ENCODE measurements around the gene IGSF5.
"Not testable (repeated sequence)": the region's sequence is repeated elsewhere in the genome, so short reads cannot be mapped to it uniquely, and the experiment has no call there.

Gene IGSF5

DNA sequence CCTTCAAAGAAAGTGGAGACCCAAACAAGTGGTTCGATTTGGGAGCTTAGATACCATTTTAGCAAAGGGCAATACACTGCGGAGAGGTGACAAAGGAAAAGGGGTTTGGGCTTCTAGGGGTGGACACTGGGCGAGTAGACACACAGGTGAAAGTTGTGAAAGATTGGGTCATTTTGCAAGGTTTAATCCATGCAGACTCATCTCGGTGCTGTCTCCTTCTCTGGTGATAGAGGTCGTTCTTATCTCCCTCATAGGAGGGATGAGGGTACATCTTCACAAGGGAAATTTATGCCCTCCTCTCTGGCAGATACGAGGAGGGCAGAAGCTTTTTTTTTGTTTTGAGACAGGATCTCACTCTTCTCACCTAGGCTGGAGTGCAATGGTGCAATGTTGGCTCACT lies 6.4 kb upstream of the IGSF5 start:
- DNase-seq (ENCODE audit: low spot score): no peak

DNA sequence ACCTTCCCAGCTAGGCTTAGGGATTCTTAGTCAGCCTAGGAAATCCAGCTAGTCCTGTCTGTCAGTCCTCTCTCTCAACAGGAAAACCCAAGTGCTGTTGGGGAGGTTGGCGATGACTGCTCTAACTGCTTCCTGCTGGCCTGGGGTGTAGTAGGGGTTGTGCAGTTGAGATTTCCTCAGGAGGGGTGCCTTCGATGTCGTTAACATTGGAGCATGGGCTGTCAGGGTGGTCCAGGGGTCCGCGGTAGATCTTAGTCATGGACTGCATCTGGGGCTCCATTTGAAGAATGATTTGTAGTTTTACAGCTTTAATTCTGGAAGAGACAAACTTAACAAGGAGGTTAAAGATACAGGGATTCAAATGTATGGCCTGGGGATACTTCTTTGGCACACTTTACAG lies 5.5 kb upstream of the IGSF5 start:
- not testable (repeated sequence) for DNase-seq (ENCODE audit: low spot score)

DNA sequence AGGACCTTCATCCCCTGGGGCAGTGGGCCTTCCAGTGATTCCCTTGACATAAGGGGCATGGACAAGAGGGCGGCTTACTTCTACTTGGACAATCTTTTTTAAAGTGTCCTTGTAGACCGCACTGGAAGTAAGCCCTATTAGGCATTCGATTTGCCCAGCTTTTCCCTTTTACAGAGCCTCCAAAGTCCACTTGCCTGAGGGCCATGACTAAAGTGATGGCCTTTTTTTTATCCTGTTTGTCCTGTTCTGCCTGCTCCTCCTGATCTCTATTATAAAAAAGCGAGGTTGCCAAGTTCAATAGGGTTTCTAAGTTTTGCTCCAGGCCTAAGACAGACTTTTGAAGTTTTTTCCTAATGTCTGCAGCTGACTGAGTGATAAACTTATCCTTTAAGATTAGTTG lies 2.4 kb upstream of the IGSF5 start:
- DNase-seq (ENCODE audit: low spot score): not testable (repeated sequence)

DNA sequence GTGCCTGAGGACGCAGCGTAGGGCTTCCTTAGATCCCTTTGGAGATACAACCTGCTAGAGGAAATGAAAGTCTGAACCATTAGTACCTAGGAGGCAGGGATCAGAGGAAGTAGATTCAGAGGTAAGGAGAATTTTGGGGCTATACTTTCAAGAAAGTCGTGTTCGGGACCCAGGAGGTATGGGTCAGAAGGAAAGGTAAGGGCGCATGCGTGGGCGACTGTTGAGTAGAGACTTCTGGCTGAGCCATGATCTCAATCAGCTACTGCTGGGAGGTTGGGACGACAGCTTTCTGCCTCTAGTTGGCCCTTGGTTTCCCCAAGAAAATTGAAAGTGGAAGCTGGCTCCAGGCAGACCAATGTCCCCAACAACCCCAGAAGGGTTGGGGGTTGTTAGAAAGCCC lies 349 bp downstream of the IGSF5 start:
- not testable (repeated sequence) for DNase-seq (ENCODE audit: low spot score)

DNA sequence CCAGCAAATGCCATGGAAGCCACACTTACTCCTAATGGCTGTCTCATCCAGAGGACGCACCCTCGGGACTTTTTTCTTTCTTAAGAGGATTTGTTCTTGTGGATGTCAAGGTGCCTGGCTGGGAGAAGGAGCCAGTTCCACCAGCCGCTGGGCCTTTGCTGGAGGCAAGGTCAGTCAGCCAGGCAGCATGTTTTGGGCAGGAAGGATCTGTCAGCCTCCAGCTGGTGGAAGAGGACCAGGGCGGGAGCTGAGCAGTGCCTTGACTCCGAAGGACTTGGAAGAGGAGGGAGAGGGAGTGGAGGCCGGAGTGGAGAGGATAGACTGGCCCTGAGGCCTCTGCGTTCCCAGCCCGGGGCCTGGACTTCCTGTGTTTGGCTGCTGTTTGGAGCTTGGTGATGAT lies 5.7 kb downstream of the IGSF5 start:
- no peak for DNase-seq (ENCODE audit: low spot score)

DNA sequence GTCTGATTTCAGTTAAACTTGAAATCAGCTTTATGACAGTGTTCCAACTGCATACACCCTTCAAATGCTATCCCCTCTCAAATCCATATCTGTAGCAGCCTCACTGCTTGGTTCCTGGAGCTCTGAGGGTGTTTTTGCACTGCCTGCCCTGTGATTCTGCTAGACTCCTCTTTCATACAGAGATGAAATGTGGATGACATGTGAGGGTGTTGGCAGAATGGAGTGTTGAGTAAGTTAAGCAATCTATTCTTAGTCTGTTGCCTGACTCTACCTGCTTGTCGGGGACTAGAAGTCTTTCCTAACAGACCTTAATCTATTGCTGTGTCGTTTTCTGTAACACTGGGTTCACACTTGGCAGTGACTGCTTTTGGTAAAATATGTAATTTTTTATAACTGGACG lies 9.8 kb downstream of the IGSF5 start:
- no peak for DNase-seq (ENCODE audit: low spot score)

DNA sequence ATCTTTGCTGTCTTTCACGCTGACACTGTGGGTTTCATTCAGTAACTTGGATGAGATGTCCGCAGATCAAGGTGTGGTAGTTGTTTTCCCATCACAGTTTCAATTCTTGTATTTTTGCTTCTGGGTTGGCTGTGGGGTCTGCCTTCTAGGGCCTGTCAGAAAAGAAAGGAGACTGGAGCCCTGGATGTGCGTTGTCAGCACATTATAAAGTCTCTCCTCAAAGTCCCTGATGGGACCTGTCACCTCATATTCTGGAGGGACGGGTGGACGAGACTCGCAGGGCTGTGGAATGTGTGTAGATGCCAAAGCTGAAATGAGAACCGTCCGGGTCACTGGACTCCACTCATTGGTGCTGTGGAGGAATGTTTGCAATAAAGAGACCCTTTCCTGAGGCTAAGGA lies 11.3 kb downstream of the IGSF5 start:
- no peak for DNase-seq (ENCODE audit: low spot score)

DNA sequence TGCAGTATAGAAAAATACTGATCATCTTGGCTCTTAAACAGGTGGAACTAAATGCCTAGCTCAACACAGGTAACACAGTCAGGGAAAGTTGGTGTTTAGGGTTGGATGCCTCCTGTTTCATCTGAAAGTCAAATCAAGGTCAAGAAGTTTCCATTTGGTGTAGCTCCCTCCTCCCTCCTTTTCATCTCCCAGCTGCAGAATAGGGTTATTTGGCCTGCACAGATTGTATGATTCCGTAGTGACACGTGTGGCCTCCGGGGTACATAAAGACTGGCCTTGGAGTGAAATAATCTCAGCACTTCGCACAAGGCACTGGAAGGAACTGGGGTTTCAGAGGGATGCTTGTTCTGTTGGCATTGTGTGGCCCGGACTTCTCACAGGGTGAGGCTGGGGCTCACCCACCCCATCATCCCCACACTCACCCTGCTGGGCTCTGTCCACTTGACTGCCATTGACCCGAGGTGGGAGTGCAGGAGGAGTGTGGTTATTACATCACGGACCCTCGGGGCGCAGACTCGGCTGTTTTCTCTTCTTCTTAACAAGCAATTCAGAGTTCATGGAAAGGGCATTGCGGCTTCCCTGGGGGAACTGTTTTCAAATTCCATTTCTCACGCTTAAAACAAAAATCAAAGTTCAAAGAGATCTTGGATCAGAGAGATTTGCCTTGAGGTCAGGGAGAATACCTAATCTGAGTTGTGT lies 18.4 kb downstream of the IGSF5 start:
- peak; percentile 12 for DNase-seq (ENCODE audit: low spot score)

DNA sequence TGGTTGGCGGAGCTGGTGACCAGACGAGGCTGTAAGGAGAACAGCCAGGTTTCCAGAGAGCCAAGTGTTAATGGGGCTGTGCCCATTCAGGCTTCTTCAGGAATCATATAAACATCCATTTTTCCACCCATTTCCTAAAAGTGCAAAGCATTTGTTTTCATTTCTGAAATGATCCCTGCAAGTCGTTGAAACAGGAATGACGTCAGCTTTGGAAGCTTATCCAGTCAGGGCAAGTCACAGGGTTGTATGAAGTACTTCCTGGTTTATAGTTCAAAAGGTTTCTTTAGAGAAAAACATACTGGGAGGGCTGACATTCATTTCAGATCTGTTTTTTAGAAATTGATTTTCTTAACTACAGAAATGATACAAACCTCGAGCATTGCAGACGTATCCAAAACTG lies 29.2 kb downstream of the IGSF5 start:
- DNase-seq (ENCODE audit: low spot score): no peak

DNA sequence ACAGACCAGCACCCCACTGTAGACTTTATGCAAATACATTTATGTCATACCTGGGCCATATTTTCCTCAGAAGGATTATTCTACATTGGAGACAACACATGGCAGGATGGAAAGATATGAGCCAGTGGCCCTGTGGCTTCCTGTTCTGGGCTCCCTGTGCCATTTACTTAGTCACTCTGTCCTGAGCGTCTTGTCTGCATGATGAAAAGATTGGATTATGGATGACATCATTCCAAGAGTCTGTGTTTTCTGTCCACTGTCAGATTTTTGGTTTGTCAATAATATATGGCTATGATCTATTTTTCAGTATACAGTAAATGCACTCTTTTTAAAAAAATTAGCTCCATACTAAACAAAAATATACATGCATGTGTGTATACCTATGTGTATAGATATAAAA lies 30.8 kb downstream of the IGSF5 start:
- DNase-seq (ENCODE audit: low spot score): no peak

DNA sequence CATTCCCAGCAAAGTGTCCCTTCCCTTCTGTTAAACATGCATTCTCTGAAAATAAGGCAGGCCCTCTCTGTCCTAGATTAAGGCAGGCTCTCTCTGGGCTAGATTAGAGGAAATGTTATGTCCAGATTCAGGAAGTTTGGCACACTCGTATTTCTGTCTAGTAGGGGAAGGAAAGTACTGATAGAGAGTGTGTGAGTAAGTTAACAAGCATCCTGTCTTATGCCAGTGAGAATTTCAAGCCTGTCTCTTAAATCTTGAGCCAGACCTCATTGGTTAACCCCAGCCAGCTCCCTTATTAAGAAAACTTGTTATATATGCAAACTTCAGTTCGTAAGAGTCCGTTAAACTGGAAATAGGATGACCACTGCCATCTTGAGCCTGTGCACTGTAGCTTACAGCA lies 31.6 kb downstream of the IGSF5 start:
- no peak for DNase-seq (ENCODE audit: low spot score)

DNA sequence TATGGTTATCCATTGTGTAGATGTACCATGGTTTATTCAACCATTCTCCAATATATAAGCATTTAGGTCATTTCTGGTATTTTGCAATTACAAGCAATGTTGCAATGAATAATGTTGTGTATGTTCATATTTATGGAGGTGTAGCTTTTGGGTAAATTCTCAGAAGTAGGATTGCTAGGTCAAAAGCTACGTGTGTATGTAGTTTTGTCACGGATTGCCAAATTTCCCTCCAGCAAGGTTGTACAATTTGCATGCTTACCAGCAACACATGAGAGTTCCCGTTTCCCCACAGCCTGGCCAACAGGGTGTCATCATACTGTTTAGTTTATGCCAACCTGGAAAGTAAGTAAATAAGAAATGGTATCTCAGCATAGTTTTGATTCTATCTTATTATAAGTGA lies 36.3 kb downstream of the IGSF5 start:
- DNase-seq (ENCODE audit: low spot score): no peak

DNA sequence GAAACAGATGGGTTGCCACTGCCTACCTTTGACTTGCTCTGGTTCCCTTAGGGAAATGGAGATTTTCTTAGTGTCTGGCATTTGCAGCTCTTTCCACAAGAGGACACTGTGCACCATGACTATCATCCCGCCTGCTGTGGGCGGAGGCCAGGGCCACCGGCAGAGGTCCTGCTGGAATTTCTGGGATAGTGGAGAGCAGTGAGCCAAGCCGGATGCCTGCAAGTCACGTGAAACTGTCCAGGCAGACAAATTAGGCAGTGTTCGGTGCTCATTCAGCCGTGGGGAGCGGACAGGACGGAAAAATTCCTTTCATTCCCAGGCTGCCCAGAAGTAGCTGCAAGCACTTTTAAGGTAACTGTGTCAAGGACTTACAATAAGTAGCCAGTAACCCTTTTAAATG lies 43.4 kb downstream of the IGSF5 start:
- DNase-seq (ENCODE audit: low spot score): peak; percentile 97

DNA sequence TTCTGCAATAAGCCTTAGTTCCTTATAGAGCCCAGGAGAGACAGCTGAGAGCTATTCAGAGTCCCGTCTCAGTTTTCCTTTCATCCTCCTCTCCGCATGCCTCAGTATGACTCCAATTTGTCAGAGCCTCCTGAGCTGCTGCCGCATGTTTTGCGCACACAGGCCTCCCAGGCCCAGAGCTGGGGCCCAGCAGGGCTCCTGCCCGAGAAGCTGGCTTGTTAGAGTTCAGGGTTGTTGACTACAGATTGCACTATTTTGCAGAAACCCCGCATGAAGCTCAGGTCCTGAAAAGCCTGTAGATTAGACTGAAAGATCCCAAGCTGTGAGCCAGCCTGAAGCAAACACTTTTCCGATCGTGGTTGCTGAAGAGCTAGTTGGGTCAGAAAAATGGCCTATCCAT lies 51.5 kb downstream of the IGSF5 start:
- no peak for DNase-seq (ENCODE audit: low spot score)

DNA sequence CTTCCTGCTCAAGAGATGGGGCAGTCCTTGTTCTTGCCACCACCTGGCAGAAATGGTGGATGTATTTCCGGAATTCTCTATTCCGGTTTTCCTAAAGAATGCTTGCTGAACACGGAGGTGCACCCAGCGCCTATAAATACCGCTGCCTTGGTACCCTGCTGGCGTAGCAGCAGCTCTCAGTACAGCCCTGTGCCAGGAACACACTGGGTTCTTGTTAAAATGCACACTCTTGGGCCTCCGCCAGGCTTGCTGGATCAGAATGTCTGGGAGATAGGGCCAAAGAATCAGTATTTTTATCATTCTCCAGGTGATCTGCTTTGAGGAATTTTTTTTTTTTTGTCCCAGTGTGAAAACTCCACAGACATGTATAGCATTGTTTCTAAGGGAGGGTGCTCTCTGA lies 54.2 kb downstream of the IGSF5 start:
- no peak for DNase-seq (ENCODE audit: low spot score)

DNA sequence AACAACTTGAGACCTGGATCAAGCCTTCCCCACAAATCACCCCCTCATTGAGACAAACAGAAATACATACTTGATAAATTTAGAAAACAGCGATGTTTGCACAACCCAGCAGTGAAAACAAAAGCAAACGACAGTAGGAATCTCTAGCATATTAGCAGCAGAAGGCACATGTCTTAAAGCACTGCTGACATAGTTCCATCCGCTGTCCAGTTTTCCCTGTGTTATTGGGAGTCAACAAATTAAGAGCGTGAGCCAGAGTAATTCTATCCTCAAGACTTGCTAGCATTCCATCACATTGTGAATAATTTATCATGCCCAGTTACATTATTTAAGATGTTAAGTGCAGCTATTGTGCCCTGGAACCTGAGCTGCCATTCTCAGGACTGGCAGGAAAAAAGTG lies 55.3 kb downstream of the IGSF5 start:
- no peak for DNase-seq (ENCODE audit: low spot score)

DNA sequence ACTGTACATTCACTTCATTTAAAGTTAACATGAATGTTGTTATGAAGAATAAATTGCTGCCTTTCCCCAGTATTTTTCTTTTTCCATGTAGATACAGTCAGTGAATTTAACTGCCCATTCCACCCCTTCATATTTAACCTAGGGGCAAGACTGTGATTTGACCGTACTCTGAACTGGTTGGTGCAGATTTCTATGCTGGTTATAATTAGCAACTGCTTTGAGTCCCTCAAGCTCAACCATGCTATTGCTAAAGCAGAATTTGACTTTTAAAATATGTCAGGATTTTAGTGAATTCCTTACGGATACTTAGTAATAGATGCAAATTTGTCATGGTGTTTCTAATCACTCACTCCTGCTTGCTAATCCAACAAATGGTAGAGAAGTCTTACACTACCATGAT lies 57.2 kb downstream of the IGSF5 start:
- no peak for DNase-seq (ENCODE audit: low spot score)

DNA sequence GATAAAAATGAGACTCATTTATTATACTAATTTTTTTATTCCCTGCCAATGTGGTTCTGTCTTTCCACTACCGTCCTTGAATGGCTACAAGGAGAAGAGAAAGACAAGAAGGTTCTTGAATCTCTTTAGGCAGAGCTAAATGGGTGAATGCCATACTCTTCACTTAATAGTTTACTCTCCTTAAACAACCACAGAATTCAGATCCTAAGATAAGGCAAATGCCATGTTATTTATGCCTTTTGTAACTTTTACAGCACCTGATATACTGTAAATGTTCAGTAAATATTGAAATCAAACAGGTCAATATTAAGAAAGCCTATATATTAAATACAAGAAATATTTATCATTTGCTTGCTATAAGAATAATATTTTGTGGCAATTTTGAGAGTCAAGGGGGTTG lies 58.4 kb downstream of the IGSF5 start:
- DNase-seq (ENCODE audit: low spot score): no peak

DNA sequence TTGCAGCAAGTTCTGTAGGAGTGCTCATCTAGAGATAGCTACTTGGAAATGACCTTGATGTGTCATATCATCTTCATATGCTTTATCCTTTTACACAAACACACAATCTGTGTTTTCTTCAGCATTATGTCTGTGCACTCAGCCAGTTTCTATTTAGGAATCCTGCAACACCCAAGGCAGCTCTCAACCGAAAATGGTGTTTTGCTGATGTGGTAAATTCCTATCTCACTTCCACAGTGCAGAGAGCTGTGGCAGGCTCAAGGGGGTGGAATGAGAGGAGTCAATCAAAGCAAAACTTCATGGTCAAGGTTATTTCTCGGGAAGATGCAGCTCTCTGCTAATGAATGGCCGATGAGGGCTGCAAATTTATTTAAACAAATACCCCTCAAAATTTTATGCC lies 59.3 kb downstream of the IGSF5 start:
- DNase-seq (ENCODE audit: low spot score): no peak

DNA sequence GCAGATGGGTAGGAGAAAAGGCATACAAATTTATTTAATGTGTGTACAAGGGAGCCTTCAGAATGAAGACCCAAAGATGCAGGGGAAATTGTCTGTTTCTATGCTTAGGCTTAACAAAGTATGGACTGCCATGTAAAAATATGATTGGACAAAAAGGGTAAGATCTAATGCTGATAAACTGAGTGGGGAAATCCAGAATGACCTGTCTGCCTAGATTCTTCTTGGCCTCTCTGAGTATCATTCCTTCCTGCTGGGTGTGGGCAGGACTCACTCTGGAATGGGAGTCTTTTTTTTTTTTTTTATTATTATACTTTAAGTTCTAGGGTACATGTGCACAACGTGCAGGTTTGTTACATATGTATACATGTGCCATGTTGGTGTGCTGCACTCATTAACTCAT lies 61.0 kb downstream of the IGSF5 start:
- no peak for DNase-seq (ENCODE audit: low spot score)

DNA sequence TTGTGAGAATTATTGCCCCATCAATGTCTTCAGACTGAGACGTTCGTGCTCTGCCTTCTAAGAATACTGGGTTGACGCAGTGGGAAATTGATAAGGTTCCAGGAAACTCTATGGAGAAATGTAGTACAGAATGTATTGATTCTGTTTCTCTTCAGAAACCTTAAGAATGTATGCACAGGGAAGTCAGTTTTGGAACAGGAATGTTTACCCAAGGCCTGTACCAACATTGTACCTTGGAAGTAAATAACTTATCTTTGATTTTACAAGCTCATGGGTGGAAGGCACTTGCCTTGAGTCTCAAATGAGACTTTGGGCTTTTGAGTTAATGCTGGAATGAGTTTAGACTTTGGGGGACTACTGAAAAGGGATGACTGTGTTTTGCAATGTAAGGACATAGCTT lies 62.8 kb downstream of the IGSF5 start:
- no peak for DNase-seq (ENCODE audit: low spot score)

DNA sequence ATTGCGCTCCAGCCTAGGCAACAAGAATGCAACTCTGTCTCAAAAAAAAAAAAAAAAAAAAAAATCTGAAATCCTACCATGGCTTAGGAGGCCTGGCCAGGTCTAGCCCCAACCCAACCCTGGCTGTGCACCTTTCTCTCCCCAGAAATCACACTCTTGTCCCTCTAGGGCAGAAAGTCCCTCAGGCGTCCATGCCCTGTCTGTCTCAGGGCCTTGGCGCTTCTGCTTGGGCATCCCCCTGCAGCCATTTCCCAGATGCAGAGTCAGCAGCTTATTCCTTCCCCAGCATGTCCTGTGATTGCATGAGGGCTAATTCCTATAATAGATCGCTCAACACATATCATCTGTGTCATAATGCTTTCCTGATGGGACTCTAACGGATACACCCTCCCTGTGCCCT lies 65.0 kb downstream of the IGSF5 start:
- no peak for DNase-seq (ENCODE audit: low spot score)

DNA sequence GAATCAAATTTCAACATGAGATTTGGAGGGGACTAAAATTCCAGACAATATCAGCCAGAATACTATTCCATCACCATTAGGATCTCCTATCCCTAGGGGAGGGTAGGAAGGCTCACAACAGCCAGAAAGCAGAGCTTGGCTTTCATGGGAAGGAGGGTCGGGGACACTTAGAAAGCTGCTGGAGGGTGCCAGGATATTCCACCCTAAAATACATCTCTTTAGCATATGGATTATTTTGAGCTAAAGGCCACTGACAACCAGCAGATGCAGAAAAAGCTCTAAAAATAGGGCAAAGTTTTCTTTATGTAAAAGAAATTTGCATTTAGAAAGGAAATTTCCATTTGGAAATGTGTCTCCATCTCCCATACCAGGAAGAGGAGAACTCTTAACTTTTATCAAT lies 68.0 kb downstream of the IGSF5 start:
- no peak for DNase-seq (ENCODE audit: low spot score)

DNA sequence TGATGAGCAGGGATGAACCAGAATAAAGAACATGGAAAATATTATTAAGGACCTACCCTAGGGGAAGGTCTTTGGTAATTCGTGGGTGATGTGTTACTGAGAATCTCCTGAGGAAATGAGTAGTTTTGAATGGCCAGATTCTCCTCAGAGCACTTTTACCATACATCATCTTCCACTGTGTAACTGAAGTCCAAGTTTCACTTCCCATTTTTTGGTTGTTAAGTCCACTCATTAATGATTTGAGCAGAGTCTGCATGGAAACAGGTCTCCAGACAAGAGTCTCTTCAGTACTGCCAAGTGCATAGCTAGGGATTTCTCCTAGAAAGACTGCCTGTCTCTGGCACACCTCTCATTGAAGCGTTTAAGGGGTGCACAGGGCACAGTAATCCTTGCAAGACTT lies 73.6 kb downstream of the IGSF5 start:
- DNase-seq (ENCODE audit: low spot score): no peak

DNA sequence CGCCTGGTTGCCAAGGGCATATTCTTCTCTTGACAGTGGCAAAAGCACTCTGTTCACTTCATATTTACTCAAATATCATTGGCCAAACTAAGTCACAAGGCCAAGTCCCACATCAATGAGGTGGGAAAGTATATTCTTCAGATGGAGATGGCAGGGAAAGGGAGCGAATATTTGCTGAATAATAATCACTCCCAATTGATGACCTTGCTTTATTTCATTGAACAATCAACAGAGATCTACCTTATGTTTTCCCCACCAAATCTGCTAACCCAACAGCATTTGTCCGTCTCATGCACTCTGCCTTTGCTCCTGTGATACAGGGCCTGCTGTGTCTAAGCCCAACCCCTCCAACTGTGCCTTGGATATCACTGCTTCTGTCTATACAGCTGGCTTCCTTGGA lies 77.1 kb downstream of the IGSF5 start:
- DNase-seq (ENCODE audit: low spot score): no peak
